Keratinocyte (primary cell): ENCODE data around the gene SIGLECL1.

Source experiments
- CTCF ChIP-seq, 3 experiments: IDR thresholded peaks in 1 of 3; conservative IDR thresholded peaks in 1 of 3; optimal IDR thresholded peaks in 1 of 3; 2 replicates in 2 of 3; 3 replicates in 1 of 3; pipeline versions ENCODE3 to v1.5.1; 2011; ENCODE audit warnings: low read length in 3 of 3, mild to moderate bottlenecking in 3 of 3, moderate library complexity in 2 of 3, control low read depth in 1 of 3, inconsistent platforms in 1 of 3; ENCODE audit not compliant: insufficient read depth in 2 of 3; ENCODE audit errors: extremely low read depth in 1 of 3
- EZH2 ChIP-seq: IDR thresholded peaks from one replicate; pipeline ENCODE4 v1.6.1; 2012; ENCODE audit warnings: inconsistent platforms, mild to moderate bottlenecking, low read length, moderate library complexity

GRCh38 chr19:51293571-51294210, 42.8 kb downstream of the SIGLECL1 start:
- TF ChIP-seq CTCF (optimal IDR thresholded peaks at IDR 0.05 in 1 of 3, IDR thresholded peaks at IDR 0.05 in 1 of 3, conservative IDR thresholded peaks at IDR 0.05 in 1 of 3; ENCODE audit: extremely low read depth in 1 of 3, insufficient read depth in 2 of 3, low read length in 3 of 3) (no peak), EZH2 (no peak)
